H9 (cell line): ENCODE measurements around the gene TUBGCP5. TPM values are rescaled to one million over a fixed set of nuclear protein-coding genes. Genes with fewer than 3 reads are reported as not detected.

ENCODE experiments used
- DNase-seq: peaks from one replicate; pipeline ENCODE4 v3.0.0-alpha.2; 2017
- H2AFZ ChIP-seq: one replicate; pipeline ENCODE4 v1.6.1; 2013; ENCODE audit warnings: mild to moderate bottlenecking, low read length, control low read depth, moderate library complexity
- H2AK5ac ChIP-seq: 2 replicates; pipeline ENCODE4 v1.6.1; 2013; ENCODE audit warnings: low read length, control low read depth, mixed read lengths; ENCODE audit not compliant: insufficient read length
- H2BK120ac ChIP-seq: one replicate; pipeline ENCODE4 v1.6.1; 2013; ENCODE audit warnings: low read depth, mild to moderate bottlenecking, low read length, control low read depth, inconsistent platforms; ENCODE audit not compliant: poor library complexity, severe bottlenecking
- H2BK12ac ChIP-seq: 2 replicates; pipeline ENCODE4 v1.6.1; 2013; ENCODE audit warnings: low read length, control low read depth, mixed read lengths, low read depth; ENCODE audit not compliant: insufficient read length
- H2BK15ac ChIP-seq: 2 replicates; pipeline ENCODE4 v1.6.1; 2013; ENCODE audit warnings: low read depth, low read length, control low read depth
- H2BK20ac ChIP-seq: one replicate; pipeline ENCODE4 v1.6.1; 2013; ENCODE audit warnings: low read depth, mild to moderate bottlenecking, low read length, control low read depth, inconsistent platforms; ENCODE audit not compliant: poor library complexity, severe bottlenecking
- H2BK5ac ChIP-seq: 2 replicates; pipeline ENCODE4 v1.6.1; 2013; ENCODE audit warnings: low read length, control low read depth, mixed read lengths; ENCODE audit not compliant: insufficient read length
- H3K14ac ChIP-seq: 2 replicates; pipeline ENCODE4 v1.6.1; 2013; ENCODE audit warnings: low read length, control low read depth; ENCODE audit not compliant: insufficient read depth
- H3K18ac ChIP-seq: 2 replicates; pipeline ENCODE4 v1.6.1; 2013; ENCODE audit warnings: low read depth, mild to moderate bottlenecking, mixed read lengths, low read length, control low read depth; ENCODE audit not compliant: insufficient read length
- H3K23ac ChIP-seq: 2 replicates; pipeline ENCODE4 v1.6.1; 2013; ENCODE audit warnings: low read length, control low read depth, mixed read lengths, low read depth; ENCODE audit not compliant: insufficient read length
- H3K23me2 ChIP-seq: 2 replicates; pipeline ENCODE4 v1.6.1; 2013; ENCODE audit warnings: low read depth, mild to moderate bottlenecking, mixed read lengths, low read length, control low read depth; ENCODE audit not compliant: insufficient read length, poor library complexity, severe bottlenecking
- H3K27ac ChIP-seq: 2 replicates; pipeline ENCODE4 v1.5.1; 2013; ENCODE audit warnings: low read length, control low read depth, mixed read lengths, low read depth; ENCODE audit not compliant: insufficient read length
- H3K27me3 ChIP-seq: 2 replicates; pipeline ENCODE4 v1.6.1; 2013; ENCODE audit warnings: low read length, control low read depth, inconsistent platforms; ENCODE audit not compliant: insufficient read depth
- H3K4ac ChIP-seq: 2 replicates; pipeline ENCODE4 v1.6.1; 2013; ENCODE audit warnings: low read depth, mild to moderate bottlenecking, control low read depth, inconsistent platforms, low read length, moderate library complexity
- H3K4me1 ChIP-seq: 2 replicates; pipeline ENCODE4 v1.6.1; 2013; ENCODE audit warnings: low read length, control low read depth, inconsistent platforms; ENCODE audit not compliant: insufficient read depth
- H3K4me2 ChIP-seq: 2 replicates; pipeline ENCODE4 v1.6.1; 2013; ENCODE audit warnings: low read length, control low read depth, mixed read lengths; ENCODE audit not compliant: insufficient read length, insufficient read depth
- H3K56ac ChIP-seq: 2 replicates; pipeline ENCODE4 v1.6.1; 2013; ENCODE audit warnings: low read depth, mild to moderate bottlenecking, mixed read lengths, low read length, control low read depth; ENCODE audit not compliant: insufficient read length
- H3K79me1 ChIP-seq: 2 replicates; pipeline ENCODE4 v1.6.1; 2013; ENCODE audit warnings: low read depth, mild to moderate bottlenecking, moderate library complexity, low read length, control low read depth, inconsistent platforms; ENCODE audit not compliant: insufficient read depth, poor library complexity, severe bottlenecking
- H3K79me2 ChIP-seq: 2 replicates; pipeline ENCODE4 v1.6.1; 2013; ENCODE audit warnings: low read length, control low read depth, inconsistent platforms; ENCODE audit not compliant: insufficient read depth
- H3K9ac ChIP-seq: 2 replicates; pipeline ENCODE4 v1.6.1; 2013; ENCODE audit warnings: low read length, control low read depth, mixed read lengths; ENCODE audit not compliant: insufficient read length; ENCODE audit errors: extremely low read depth
- H3K9me3 ChIP-seq: one replicate; pipeline ENCODE4 v1.6.1; 2013; ENCODE audit warnings: low read depth, low read length, inconsistent platforms; ENCODE audit not compliant: control insufficient read depth
- H3T11ph ChIP-seq: one replicate; pipeline ENCODE4 v1.6.1; 2013; ENCODE audit warnings: mild to moderate bottlenecking, low read length, control low read depth, inconsistent platforms
- H4K20me1 ChIP-seq: one replicate; pipeline ENCODE4 v1.6.1; 2013; ENCODE audit not compliant: control insufficient read depth, insufficient read length, insufficient read depth
- H4K5ac ChIP-seq: 2 replicates; pipeline ENCODE4 v1.6.1; 2013; ENCODE audit warnings: low read depth, mild to moderate bottlenecking, mixed read lengths, low read length, control low read depth; ENCODE audit not compliant: insufficient read length
- H4K8ac ChIP-seq: replicated peaks from 2 replicates; pipeline ENCODE4 v1.6.1; 2013; ENCODE audit warnings: low read length, control low read depth, mixed read lengths, low read depth; ENCODE audit not compliant: insufficient read length
- H4K91ac ChIP-seq: 2 replicates; pipeline ENCODE4 v1.6.1; 2013; ENCODE audit warnings: low read depth, mild to moderate bottlenecking, moderate library complexity, mixed read lengths, low read length, control low read depth; ENCODE audit not compliant: insufficient read length
- H3K27ac Mint-ChIP-seq, 3 experiments: 2 replicates in 2 of 3; 3 replicates in 1 of 3; pipeline ENCODE4 v1.8.0; 2020 to 2021; ENCODE audit warnings: mixed read lengths in 3 of 3, mild to moderate bottlenecking in 1 of 3, moderate library complexity in 1 of 3
- H3K27me3 Mint-ChIP-seq: 2 replicates; pipeline ENCODE4 v1.8.0; 2021; ENCODE audit warnings: low read depth, mild to moderate bottlenecking, moderate library complexity, mixed read lengths
- H3K36me3 Mint-ChIP-seq, 3 experiments: 2 replicates in 2 of 3; 3 replicates in 1 of 3; pipeline ENCODE4 v1.8.0; 2020 to 2021; ENCODE audit warnings: low read depth in 3 of 3, mixed read lengths in 3 of 3; ENCODE audit not compliant: insufficient read depth in 1 of 3
- H3K4me1 Mint-ChIP-seq, 2 experiments: 2 replicates each; pipeline ENCODE4 v1.8.0; 2020; ENCODE audit warnings: mixed read lengths in 2 of 2
- H3K4me3 Mint-ChIP-seq, 2 experiments: 2 replicates in 1 of 2; 3 replicates in 1 of 2; pipeline ENCODE4 v1.8.0; 2020 to 2021; ENCODE audit warnings: mild to moderate bottlenecking in 2 of 2, mixed read lengths in 2 of 2, moderate library complexity in 1 of 2
- H3K9me3 Mint-ChIP-seq, 2 experiments: 2 replicates in 1 of 2; 3 replicates in 1 of 2; pipeline ENCODE4 v1.8.0; 2020; ENCODE audit warnings: mild to moderate bottlenecking in 2 of 2, mixed read lengths in 2 of 2, moderate library complexity in 1 of 2
- WGBS: extraction: QIAGEN DNeasy Blood & Tissue Kit; methylation state at CpG from one replicate; pipeline ENCODE4 v1.1.7; 2013; ENCODE audit warnings: missing lambda C conversion rate, low lambda C conversion rate, mixed read lengths; ENCODE audit not compliant: insufficient read length; ENCODE audit errors: extremely low coverage; 5-methylcytosine and 5-hydroxymethylcytosine counted together
- total RNA-seq: library from RNA; stranded (reverse); gene quantifications from 2 replicates; pipeline ENCODE4 v1.2.1, GENCODE V29; 2021
- TF ChIP-seq, protein P1 (sequence below): fragments of 200-600 bp; sonication (generic); conservative IDR thresholded peaks from 3 replicates; pipeline ENCODE4 v1.8.0; 2021; ENCODE audit warnings: antibody characterized with exemption, mild to moderate bottlenecking

The TUBGCP5 gene
- total RNA-seq, 1 experiment from 2014 or later = 15.3 TPM

- Histone ChIP-seq H2BK5ac (no peak overlapping the region), H3K23ac (no peak overlapping the region), H2BK15ac (no peak overlapping the region), H4K91ac (no peak overlapping the region), H3K14ac (no peak overlapping the region), H3K79me1 (no peaks in the 10 kb centered on the region), H2BK20ac (no peak overlapping the region), H4K8ac (no peak overlapping the region), H3K23me2 (no peaks in the 10 kb centered on the region), H3T11ph (no peak overlapping the region), H4K20me1 (no peaks in the 10 kb centered on the region), H2BK120ac (no peak overlapping the region), H4K5ac (no peak overlapping the region), H3K9ac (no peak overlapping the region), H3K4ac (no peak overlapping the region), H3K27me3 (no peaks in the 10 kb centered on the region), H3K79me2 (no peaks in the 10 kb centered on the region), H3K18ac (no peak overlapping the region), H2AFZ (no peak overlapping the region), H3K4me1 (no peaks in the 10 kb centered on the region), H3K27ac (no peak overlapping the region), H2AK5ac (no peak overlapping the region), H3K9me3 (peaks cover 6% of the 10 kb centered on the region), H2BK12ac (no peak overlapping the region), H3K56ac (no peak overlapping the region), H3K4me2 (no peak overlapping the region)
- DNase-seq = no peak
- Mint-ChIP-seq H3K27me3 (peaks cover 1% of the 10 kb centered on the region; the same call in 1 of the 2 replicates), H3K27ac (no peak overlapping the region), H3K4me3 (no peak overlapping the region), H3K4me1 (0 out of 4 replicates have a peak, but pooled peaks cover 0 to 2% of the 10 kb centered on the region in 2 experiments), H3K36me3 (no peaks in the 10 kb centered on the region; a peak in 1 of 7 replicates), H3K9me3 (peaks cover 43 to 50% of the 10 kb centered on the region in 2 experiments)
- WGBS = no CpG with 5 or more reads among the region's 4 CpGs
- TF ChIP-seq, protein P1, sequence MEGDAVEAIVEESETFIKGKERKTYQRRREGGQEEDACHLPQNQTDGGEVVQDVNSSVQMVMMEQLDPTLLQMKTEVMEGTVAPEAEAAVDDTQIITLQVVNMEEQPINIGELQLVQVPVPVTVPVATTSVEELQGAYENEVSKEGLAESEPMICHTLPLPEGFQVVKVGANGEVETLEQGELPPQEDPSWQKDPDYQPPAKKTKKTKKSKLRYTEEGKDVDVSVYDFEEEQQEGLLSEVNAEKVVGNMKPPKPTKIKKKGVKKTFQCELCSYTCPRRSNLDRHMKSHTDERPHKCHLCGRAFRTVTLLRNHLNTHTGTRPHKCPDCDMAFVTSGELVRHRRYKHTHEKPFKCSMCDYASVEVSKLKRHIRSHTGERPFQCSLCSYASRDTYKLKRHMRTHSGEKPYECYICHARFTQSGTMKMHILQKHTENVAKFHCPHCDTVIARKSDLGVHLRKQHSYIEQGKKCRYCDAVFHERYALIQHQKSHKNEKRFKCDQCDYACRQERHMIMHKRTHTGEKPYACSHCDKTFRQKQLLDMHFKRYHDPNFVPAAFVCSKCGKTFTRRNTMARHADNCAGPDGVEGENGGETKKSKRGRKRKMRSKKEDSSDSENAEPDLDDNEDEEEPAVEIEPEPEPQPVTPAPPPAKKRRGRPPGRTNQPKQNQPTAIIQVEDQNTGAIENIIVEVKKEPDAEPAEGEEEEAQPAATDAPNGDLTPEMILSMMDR = no peak
These were observed 36.6 kb upstream of the TUBGCP5 start for GRCh38 chr15:23075927-23076326.
